ENCODE data around the gene FHIT.

The FHIT gene

GRCh38 chr3:60313231-60313798 lies 937.9 kb downstream of the FHIT start:
- no peak overlapping the region for H3K27ac ChIP-seq
- POLR2A ChIA-PET (ENCODE audit: low non-redundant PET): no interaction called here

GRCh38 chr3:60309539-60310268 lies 941.5 kb downstream of the FHIT start:
- H3K27ac ChIP-seq: no peak overlapping the region
- ChIA-PET CTCF (no interaction called here), POLR2A (ENCODE audit: low non-redundant PET) (no interaction called here)
- DNase-seq (ENCODE audit: low spot score): no peak
- no peak for TF ChIP-seq CTCF (conservative IDR thresholded peaks at IDR 0.05; ENCODE audit: low read depth)

More at GRCh38 chr3:60313231-60313798, 937.9 kb downstream of the FHIT start:
- CTCF ChIA-PET: no interaction called here
- no peak for TF ChIP-seq CTCF (conservative IDR thresholded peaks at IDR 0.05; ENCODE audit: low read depth)
- DNase-seq (ENCODE audit: low spot score): no peak

GRCh38 chr3:60308808-60309207 lies 942.4 kb downstream of the FHIT start:
- DNase-seq (ENCODE audit: low spot score): no peak
- no peak overlapping the region for H3K27ac ChIP-seq
- ChIA-PET POLR2A (ENCODE audit: low non-redundant PET) (no interaction called here), CTCF (no interaction called here)
- TF ChIP-seq CTCF (conservative IDR thresholded peaks at IDR 0.05; ENCODE audit: low read depth): no peak

- no peak for TF ChIP-seq CTCF (conservative IDR thresholded peaks at IDR 0.05; ENCODE audit: low read depth)
- CTCF ChIA-PET: no interaction called here
- no peak for DNase-seq (ENCODE audit: low spot score)
Observed at GRCh38 chr3:60307562-60308199, 943.6 kb downstream of the FHIT start.

GRCh38 chr3:60304112-60304511 lies 947.1 kb downstream of the FHIT start:
- no peak for DNase-seq (ENCODE audit: low spot score)
- ChIA-PET CTCF (no interaction called here), POLR2A (ENCODE audit: low non-redundant PET) (no interaction called here)
- H3K27ac ChIP-seq: no peak overlapping the region
- no peak for TF ChIP-seq CTCF (conservative IDR thresholded peaks at IDR 0.05; ENCODE audit: low read depth)

More at GRCh38 chr3:60307562-60308199, 943.6 kb downstream of the FHIT start:
- H3K27ac ChIP-seq: no peak overlapping the region
- POLR2A ChIA-PET (ENCODE audit: low non-redundant PET): no interaction called here

- H3K27ac ChIP-seq: no peak overlapping the region
- no peak for TF ChIP-seq CTCF (conservative IDR thresholded peaks at IDR 0.05; ENCODE audit: low read depth)
- ChIA-PET POLR2A (ENCODE audit: low non-redundant PET) (no interaction called here), CTCF (interaction anchor here (0.6 kb wide), 1 partner anchor 64 kb away, joined by 5 read pairs; no protein-coding TSS in a partner anchor)
- DNase-seq (ENCODE audit: low spot score): no peak
Observed at GRCh38 chr3:60303160-60303559, 948.1 kb downstream of the FHIT start.
